ENCODE results near the gene TMEM139.
A peak's percentile ranks its signal among the peaks of the same experiment; 100 is the strongest.

The TMEM139 gene

GRCh38 chr7:143272871-143273270 is 11.9 kb upstream of the TMEM139 start:
- Mint-ChIP-seq H3K36me3 (ENCODE audit: low read depth) (peaks cover 39% of the 10 kb centered on the region), H3K4me3 (no peak overlapping the region), H3K27ac (peak overlapping the region; percentile 33), H3K4me1 (ENCODE audit: low read depth) (peaks cover 19% of the 10 kb centered on the region), H3K9me3 (no peaks in the 10 kb centered on the region), H3K27me3 (no peaks in the 10 kb centered on the region)
- no peak for DNase-seq

- no peaks in the 10 kb centered on the region for H3K9me3 Mint-ChIP-seq
- H3K36me3 Mint-ChIP-seq (ENCODE audit: low read depth): no peaks in the 10 kb centered on the region
- H3K4me1 Mint-ChIP-seq (ENCODE audit: low read depth): peaks cover 40% of the 10 kb centered on the region
- H3K27ac Mint-ChIP-seq: peak overlapping the region; percentile 83
- DNase-seq: no peak
- H3K27me3 Mint-ChIP-seq: no peaks in the 10 kb centered on the region
- H3K4me3 Mint-ChIP-seq: peak overlapping the region; percentile 53
Observed at GRCh38 chr7:143279186-143280098, 5.3 kb upstream of the TMEM139 start.

- H3K9me3 Mint-ChIP-seq: no peaks in the 10 kb centered on the region
- H3K27me3 Mint-ChIP-seq: no peaks in the 10 kb centered on the region
- H3K4me1 Mint-ChIP-seq (ENCODE audit: low read depth): peaks cover 43% of the 10 kb centered on the region
- no peak for DNase-seq
- H3K27ac Mint-ChIP-seq: peak overlapping the region; percentile 83
- H3K36me3 Mint-ChIP-seq (ENCODE audit: low read depth): no peaks in the 10 kb centered on the region
- H3K4me3 Mint-ChIP-seq: peak overlapping the region; percentile 53
Observed at GRCh38 chr7:143280160-143280559, 4.6 kb upstream of the TMEM139 start.

DNA sequence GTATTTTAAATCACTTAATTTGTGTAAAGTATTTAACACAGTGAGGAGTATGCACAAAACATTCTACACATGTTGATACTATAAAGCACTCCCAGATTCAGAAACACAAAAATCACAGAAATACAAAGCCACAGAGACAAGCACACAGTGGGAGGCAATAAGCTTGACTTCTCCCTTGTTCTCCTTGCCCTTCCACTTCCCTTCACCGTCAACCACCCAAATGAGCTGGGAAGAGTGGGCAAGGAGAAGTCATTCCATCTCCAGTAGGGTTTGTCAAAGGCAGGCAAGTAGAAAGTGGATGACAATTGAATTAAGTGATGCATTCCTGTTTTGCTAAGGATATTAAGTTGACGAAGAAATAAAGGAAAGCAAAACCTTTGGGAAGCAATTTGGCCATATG is 4.2 kb upstream of the TMEM139 start:
- peaks cover 43% of the 10 kb centered on the region for H3K4me1 Mint-ChIP-seq (ENCODE audit: low read depth)
- H3K27ac Mint-ChIP-seq: peak overlapping the region; percentile 83
- H3K27me3 Mint-ChIP-seq: no peaks in the 10 kb centered on the region
- H3K9me3 Mint-ChIP-seq: no peaks in the 10 kb centered on the region
- no peaks in the 10 kb centered on the region for H3K36me3 Mint-ChIP-seq (ENCODE audit: low read depth)
- no peak for DNase-seq
- H3K4me3 Mint-ChIP-seq: peak overlapping the region; percentile 53

DNA sequence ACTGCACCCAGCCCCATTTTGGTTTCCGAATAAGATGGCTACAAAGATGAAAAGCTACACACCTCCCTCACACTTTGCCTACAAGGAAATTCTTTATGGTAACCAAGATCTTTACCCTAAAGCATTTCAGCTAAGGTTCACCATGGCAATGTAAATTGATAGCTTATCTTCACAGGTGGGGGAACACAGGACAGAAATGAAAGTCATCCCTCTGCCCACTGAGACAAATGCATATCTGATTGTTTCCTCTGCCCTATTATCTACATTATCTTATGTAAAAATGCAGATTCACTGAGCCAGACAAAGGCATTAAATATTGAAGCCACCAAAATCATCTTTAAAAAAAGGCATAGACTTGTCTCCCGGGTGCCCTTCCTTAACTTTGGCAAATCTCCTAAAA is 3.2 kb upstream of the TMEM139 start:
- H3K36me3 Mint-ChIP-seq (ENCODE audit: low read depth): no peaks in the 10 kb centered on the region
- no peaks in the 10 kb centered on the region for H3K27me3 Mint-ChIP-seq
- H3K4me3 Mint-ChIP-seq: no peak overlapping the region
- no peak overlapping the region for H3K27ac Mint-ChIP-seq
- DNase-seq: no peak
- H3K4me1 Mint-ChIP-seq (ENCODE audit: low read depth): peaks cover 43% of the 10 kb centered on the region
- H3K9me3 Mint-ChIP-seq: no peaks in the 10 kb centered on the region

DNA sequence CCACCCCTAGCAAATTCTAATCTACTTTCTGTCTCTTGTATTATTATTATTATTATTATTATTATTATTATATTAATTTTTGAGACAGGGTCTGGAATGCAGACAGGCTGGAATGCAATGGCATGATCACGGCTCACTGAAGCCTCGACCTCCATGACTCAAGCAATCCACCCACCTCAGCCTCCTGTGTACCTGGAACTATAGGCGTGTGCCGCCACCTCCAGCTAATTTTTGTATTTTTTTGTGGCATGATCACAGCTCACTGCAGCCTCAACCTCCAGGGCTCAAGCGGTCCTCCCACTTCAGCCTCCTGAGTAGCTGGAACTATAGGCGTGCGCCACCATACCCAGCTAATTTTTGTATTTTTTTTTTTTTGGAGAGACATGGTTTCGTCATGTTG is 2.6 kb upstream of the TMEM139 start:
- Mint-ChIP-seq H3K36me3 (ENCODE audit: low read depth) (no peaks in the 10 kb centered on the region), H3K9me3 (peaks cover 3% of the 10 kb centered on the region), H3K27ac (no peak overlapping the region), H3K27me3 (no peaks in the 10 kb centered on the region), H3K4me3 (no peak overlapping the region), H3K4me1 (ENCODE audit: low read depth) (peaks cover 46% of the 10 kb centered on the region)
- DNase-seq: no peak

DNA sequence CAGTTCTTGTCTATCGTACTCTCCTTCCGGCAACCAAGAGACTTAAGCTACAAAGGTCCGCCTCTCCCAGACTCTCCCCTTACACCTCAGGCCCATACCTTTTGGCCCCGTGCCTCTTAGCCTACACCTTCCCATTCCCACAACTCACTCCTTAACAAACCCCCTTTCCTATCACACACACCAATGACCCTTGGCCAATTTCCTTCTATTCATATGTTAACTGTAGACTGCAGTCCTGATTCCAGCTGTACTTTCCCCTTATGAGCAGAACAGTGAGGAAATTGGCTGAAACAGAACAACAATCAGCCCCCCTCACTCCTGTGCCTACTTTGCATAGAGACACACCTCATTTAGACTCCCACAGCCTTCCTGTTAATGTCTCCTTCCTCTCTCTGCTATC is 1.4 kb upstream of the TMEM139 start:
- Mint-ChIP-seq H3K27me3 (no peaks in the 10 kb centered on the region), H3K27ac (no peak overlapping the region), H3K4me1 (ENCODE audit: low read depth) (peaks cover 54% of the 10 kb centered on the region), H3K4me3 (no peak overlapping the region), H3K9me3 (peaks cover 7% of the 10 kb centered on the region), H3K36me3 (ENCODE audit: low read depth) (peaks cover 6% of the 10 kb centered on the region)
- DNase-seq: no peak

DNA sequence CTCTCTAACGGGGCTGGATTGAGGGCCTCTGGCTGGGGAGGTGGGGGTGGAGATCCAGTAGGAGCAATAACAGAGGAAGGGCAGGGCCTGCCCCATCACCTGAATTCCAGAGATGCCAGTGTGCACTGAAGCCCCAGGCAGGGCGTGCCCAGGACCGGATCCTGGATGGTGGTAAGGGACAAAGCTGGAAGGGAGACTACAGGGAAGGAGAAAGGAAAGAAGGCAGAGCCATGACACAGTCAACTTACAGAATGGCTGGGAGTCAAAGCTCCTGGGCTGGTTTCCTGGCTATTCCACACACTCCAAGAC is 666 bp downstream of the TMEM139 start:
- Mint-ChIP-seq H3K27ac (no peak overlapping the region), H3K9me3 (peaks cover 7% of the 10 kb centered on the region), H3K36me3 (ENCODE audit: low read depth) (peaks cover 25% of the 10 kb centered on the region), H3K27me3 (no peaks in the 10 kb centered on the region), H3K4me1 (ENCODE audit: low read depth) (peaks cover 44% of the 10 kb centered on the region), H3K4me3 (no peak overlapping the region)
- DNase-seq: no peak

- Mint-ChIP-seq H3K27me3 (no peaks in the 10 kb centered on the region), H3K4me3 (no peak overlapping the region), H3K9me3 (peaks cover 7% of the 10 kb centered on the region), H3K36me3 (ENCODE audit: low read depth) (peaks cover 30% of the 10 kb centered on the region), H3K27ac (no peak overlapping the region), H3K4me1 (ENCODE audit: low read depth) (peaks cover 44% of the 10 kb centered on the region)
- no peak for DNase-seq
Observed at GRCh38 chr7:143285806-143286521, 1.2 kb downstream of the TMEM139 start.

DNA sequence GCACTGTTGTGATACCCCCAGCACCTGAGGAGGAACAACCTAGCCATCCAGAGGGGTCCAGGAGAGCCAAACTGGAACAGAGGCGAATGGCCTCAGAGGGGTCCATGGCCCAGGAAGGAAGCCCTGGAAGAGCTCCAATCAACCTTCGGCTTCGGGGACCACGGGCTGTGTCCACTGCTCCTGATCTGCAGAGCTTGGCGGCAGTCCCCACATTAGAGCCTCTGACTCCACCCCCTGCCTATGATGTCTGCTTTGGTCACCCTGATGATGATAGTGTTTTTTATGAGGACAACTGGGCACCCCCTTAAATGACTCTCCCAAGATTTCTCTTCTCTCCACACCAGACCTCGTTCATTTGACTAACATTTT is 1.7 kb downstream of the TMEM139 start:
- Mint-ChIP-seq H3K4me3 (no peak overlapping the region), H3K9me3 (peaks cover 7% of the 10 kb centered on the region), H3K27me3 (no peaks in the 10 kb centered on the region), H3K27ac (no peak overlapping the region), H3K4me1 (ENCODE audit: low read depth) (peaks cover 48% of the 10 kb centered on the region), H3K36me3 (ENCODE audit: low read depth) (peaks cover 36% of the 10 kb centered on the region)
- no peak for DNase-seq

- no peaks in the 10 kb centered on the region for H3K27me3 Mint-ChIP-seq
- DNase-seq: no peak
- H3K27ac Mint-ChIP-seq: peak overlapping the region; percentile 97
- peaks cover 45% of the 10 kb centered on the region for H3K36me3 Mint-ChIP-seq (ENCODE audit: low read depth)
- peaks cover 48% of the 10 kb centered on the region for H3K4me1 Mint-ChIP-seq (ENCODE audit: low read depth)
- peaks cover 7% of the 10 kb centered on the region for H3K9me3 Mint-ChIP-seq
- peak overlapping the region; percentile 92 for H3K4me3 Mint-ChIP-seq
Observed at GRCh38 chr7:143287339-143287934, 2.7 kb downstream of the TMEM139 start.

DNA sequence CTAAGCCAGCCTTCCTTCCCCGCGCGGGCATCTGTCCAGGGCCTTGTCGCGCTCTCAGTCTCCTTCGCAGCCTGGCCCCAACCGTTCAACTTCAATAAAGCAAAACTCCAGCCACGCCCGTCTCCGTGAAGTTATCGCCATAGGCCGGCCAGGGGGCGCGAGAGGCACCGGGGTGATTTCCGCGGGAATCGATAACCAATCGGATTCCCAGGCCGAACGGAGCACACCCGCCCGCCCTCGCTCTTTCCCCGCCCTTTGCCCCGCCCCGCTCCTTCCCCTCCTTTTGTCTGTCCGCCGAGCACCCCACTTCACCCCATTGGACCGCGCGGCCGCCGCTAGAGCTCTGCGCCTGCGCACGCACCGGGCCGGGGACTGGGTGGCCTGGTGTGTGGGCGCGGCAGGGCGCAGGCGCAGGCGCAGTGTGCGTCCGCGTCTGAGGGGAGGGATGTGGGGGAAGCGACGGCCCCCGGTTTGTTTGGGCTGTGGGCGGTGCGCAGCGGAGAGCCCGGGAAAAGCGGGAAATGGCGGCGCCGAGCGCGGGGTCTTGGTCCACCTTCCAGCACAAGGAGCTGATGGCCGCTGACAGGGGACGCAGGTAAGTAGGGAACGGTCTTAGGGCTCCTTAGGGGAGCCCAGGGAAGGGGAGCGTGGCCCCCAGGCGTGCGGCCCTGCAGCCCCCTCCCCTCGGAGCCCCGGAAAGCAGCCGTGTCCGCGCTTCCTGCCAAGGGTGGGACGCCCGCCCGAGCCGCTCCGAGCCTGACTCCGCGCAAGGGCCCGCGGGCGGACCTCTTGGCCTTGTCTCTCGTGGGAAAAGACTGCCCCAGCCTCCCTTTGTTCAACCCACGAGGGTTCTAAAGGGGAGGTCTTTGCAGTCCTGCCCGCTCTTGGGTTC is 3.4 kb downstream of the TMEM139 start, which contains the start of gene CASP2:
TSS of gene CASP2 (plus strand) at position 417 of the 892 bp plus-strand sequence. CDS start at position 522, 105 bp downstream.
- H3K9me3 Mint-ChIP-seq: peaks cover 7% of the 10 kb centered on the region
- H3K4me3 Mint-ChIP-seq: peak within 1 kb of the TSS; percentile 92
- H3K27me3 Mint-ChIP-seq: no peaks in the 10 kb centered on the region
- peak within 1 kb of the TSS; percentile 97 for H3K27ac Mint-ChIP-seq
- peaks cover 48% of the 10 kb centered on the region for H3K4me1 Mint-ChIP-seq (ENCODE audit: low read depth)
- H3K36me3 Mint-ChIP-seq (ENCODE audit: low read depth): peaks cover 52% of the 10 kb centered on the region
- peak; percentile 98 for DNase-seq

DNA sequence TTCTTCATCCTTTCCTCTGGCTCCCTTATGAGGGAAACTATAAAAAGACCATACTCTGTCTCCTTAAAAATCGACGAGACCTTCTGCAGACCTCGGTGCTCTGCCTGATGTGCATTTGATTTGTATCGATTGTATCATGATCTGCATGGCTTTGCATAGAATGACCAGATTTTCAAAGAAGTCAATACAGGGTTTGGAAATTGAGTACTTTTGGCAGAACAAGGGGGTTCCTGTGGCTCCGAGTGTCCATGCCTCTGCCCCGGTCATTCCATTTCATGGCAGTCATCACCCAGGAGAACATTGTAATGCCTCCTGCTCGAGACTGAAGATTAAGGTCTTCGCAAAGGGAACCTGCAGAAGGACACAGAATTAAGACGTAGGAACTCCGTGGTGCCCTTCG is 4.1 kb downstream of the TMEM139 start:
- H3K9me3 Mint-ChIP-seq: peaks cover 7% of the 10 kb centered on the region
- peak overlapping the region; percentile 92 for H3K4me3 Mint-ChIP-seq
- H3K36me3 Mint-ChIP-seq (ENCODE audit: low read depth): peaks cover 58% of the 10 kb centered on the region
- H3K27ac Mint-ChIP-seq: peak overlapping the region; percentile 95
- H3K27me3 Mint-ChIP-seq: no peaks in the 10 kb centered on the region
- H3K4me1 Mint-ChIP-seq (ENCODE audit: low read depth): peaks cover 47% of the 10 kb centered on the region
- DNase-seq: no peak

GRCh38 chr7:143289421-143289820 is 4.7 kb downstream of the TMEM139 start:
- H3K27ac Mint-ChIP-seq: peak overlapping the region; percentile 95
- peaks cover 47% of the 10 kb centered on the region for H3K4me1 Mint-ChIP-seq (ENCODE audit: low read depth)
- H3K9me3 Mint-ChIP-seq: peaks cover 7% of the 10 kb centered on the region
- no peak for DNase-seq
- no peaks in the 10 kb centered on the region for H3K27me3 Mint-ChIP-seq
- H3K36me3 Mint-ChIP-seq (ENCODE audit: low read depth): peaks cover 64% of the 10 kb centered on the region
- H3K4me3 Mint-ChIP-seq: peak overlapping the region; percentile 92

Measured in activated T-cell treated with anti-CD3 and anti-CD28 coated beads, Interleukin-2, amount 50 U/mL, for 24 hours (primary cell).